GM11168 (cell line): ENCODE results near the gene TRAPPC10.
"Not testable (repeated sequence)": the region's sequence is repeated elsewhere in the genome, so short reads cannot be mapped to it uniquely, and the experiment has no call there.

ENCODE experiments used
- in situ Hi-C: fragments of 300-500 bp; cut with MboI; formaldehyde crosslinking; loops from one replicate; pipeline ENCODE4 v1.12.0; 2022; ENCODE audit warnings: low sequenced_read_pairs; ENCODE audit not compliant: unreplicated experiment

Gene TRAPPC10

DNA sequence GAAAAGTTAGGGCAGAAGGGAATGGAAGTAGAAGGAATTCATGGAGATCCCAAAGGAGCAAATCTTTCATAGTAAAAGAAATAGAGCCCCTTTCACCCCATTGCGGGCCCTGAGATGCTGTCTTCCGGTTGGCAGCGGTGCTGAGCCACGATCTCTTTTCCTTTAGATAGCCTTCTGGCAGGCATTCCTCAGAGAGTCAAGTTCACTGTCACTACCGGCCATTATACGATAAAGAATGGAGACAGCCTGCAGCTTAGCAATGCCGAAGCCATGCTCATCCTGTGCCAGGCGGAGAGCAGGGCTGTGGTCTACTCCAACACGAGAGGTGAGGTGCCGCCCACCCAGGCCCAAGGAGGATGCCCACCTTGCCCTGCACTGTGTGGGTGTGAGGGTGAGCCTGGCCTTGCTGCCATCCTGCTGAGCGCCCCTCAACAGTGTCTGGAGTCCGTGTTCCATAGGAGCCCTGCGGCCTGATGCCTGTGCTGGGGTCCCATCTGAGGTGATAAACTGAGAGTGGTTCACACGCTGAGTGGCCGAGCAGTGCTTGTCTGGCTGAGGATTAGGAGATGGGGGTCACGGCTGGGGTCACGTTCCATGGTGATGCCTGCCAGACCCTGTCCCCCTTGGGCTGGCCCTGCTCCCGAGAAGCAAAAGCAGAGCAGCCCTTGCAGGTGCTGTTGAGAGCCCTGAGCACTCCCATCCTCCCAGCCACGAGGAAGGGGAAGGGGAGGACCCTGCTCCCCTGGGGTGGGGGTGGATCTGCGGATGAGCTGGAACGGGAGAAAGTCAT is 74.7 kb downstream of the TRAPPC10 start:
- in situ Hi-C loops, result no loop called here

DNA sequence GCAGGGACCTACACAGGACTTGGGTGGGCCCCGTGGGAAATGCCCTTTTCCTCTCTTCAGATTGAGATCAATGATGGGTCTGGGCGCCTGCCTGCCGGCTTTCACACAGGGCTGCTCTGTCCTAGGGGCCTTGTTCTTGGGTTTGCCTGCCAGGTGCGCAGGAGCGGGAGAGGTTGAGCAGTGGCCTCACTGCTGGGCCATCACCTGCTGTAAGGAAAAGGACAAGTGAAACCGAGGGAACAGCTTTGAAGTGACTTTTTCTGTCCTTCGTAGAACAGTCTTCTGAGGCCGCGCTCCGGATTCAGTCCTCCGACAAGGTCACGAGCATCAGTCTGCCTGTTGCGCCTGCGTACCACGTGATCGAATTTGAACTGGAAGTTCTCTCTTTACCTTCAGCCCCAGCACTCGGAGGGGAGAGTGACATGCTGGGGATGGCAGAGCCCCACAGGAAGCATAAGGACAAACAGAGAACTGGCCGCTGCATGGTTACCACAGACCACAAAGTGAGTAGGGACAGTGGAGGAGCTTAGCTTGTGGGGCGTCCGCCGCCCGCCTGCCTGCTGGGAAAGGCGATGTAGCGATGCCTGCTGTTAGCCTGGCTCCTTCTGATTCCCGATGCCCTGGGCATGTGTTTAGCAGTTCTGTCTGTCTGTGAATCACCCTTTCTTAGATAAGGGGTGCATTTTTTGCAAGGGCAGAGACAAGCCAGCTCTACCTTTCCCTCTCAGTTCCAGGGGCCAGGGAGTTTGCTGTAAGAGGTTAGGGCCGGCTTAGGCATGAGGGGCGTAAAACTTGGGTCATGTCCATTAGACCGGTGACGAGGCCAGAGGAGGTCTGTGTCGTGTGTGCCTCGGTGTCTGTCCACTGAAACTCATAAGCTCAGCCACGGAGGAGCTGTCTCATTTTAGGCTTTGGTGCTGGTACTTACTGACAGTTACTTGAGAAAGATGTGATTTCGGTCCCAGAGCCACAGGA is 75.6 kb downstream of the TRAPPC10 start:
- in situ Hi-C loops, result no loop called here

DNA sequence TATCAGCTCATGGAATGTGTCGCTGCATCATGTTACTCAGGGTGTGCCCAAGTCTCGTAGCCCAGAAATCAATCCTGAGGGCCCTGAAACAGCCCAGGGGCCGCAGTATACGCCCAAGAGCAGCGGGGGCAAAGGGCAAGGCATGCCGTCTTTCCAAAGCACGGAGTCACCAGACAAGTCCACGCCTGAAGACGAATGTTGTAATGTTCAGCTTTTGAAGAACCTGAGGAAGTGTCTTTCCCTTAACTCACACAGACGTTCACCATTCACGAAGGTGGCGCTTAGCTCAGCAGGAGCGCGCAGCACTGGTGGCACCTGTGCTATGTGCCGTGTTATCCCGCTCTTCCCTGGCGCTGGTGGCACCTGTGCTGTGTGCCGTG is 76.3 kb downstream of the TRAPPC10 start:
- in situ Hi-C loops, result no loop called here

DNA sequence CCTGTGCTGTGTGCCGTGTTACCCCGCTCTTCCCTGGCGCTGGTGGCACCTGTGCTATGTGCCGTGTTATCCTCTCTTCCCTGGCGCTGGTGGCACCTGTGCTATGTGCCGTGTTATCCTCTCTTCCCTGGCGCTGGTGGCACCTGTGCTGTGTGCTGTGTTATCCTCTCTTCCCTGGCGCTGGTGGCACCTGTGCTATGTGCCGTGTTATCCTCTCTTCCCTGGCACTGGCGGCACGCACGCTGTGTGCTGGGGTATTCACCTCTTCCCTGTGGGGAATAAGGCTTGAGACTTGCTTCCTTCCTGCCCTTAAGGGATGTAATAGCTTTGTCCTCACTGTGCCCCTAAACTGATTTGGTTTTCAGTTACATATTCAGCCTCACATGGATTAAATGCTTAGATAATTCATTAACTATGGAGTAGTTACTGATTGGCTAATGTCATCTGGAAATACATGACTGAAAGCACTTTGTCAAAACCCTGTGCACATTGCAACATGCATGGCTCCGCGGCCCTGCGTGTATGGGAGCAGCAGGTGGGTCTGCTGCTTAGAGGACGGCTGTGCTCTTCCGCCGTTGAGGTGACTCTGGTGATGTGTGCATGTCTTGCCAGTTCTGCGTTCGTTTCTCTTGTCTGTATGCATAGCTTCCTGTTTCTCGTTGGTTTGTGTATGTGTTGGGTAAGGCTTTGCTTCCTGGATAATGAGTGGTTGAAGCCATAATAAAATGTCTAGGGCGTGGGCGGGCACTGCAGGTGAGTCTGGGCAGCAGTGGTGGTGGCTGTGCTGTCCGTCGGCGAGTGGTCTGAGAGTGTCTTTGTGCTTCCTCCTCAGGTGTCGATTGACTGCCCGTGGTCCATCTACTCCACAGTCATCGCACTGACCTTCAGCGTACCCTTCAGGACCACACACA is 77.1 kb downstream of the TRAPPC10 start:
- in situ Hi-C loops, result no loop called here

DNA sequence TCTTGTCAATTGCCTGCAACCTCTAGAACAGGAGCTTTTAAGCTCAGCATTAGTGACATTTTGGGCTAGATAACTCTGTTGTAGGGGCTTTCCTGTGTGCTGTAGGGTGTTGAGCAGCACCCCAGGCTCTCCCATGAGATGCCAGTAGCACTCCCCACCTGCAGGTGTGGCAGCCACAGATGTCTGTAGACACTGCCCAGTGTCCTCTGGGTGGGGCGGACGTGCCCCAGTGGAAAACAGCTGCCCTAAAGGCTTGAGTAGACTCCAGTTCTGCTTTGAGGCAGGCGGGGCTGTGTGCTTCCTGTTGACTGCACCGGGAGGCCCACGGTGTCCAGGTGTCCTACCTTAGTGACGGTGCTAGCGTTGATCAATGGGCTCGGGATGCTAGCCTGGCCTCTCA is 78.2 kb downstream of the TRAPPC10 start:
- in situ Hi-C loops, result no loop called here

DNA sequence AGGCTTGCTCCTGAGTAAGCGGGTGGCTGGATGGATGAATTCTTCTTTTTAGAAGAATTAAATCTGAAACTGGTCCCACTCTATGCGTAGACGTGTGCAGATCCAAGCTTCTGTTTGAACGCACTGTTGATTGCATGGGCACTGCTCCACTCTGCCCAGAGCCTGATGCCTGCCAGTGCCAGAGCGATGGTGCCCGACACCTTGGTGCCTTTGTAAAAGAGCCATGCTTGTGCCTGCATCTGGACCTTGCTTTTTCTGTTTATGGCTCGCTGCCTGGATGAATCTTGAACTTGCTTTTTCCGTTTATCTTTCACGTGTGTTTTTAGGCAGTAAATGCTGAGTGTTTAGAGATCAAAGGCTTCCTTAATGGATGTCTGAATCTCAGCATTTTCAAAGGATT is 80.1 kb downstream of the TRAPPC10 start:
- in situ Hi-C loops, result no loop called here

DNA sequence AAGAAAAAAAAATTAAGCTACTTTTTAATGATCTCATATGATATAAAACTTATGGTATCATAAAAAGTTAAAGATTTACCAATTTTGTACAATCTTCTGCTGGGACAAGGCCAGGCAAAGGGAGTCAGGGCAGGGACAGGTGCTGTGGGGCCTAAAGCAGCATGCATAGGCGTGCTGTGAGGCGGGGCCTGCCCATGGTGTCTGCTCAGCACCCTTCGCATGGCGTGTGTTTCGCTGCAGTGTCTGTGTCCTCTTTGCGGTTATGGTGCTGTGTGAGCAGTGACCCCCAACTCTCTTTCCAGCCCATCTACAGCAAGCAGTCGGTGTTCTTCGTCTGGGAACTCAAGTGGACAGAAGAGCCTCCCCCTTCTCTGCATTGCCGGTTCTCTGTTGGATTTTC is 81.7 kb downstream of the TRAPPC10 start:
- in situ Hi-C loops, result no loop called here

DNA sequence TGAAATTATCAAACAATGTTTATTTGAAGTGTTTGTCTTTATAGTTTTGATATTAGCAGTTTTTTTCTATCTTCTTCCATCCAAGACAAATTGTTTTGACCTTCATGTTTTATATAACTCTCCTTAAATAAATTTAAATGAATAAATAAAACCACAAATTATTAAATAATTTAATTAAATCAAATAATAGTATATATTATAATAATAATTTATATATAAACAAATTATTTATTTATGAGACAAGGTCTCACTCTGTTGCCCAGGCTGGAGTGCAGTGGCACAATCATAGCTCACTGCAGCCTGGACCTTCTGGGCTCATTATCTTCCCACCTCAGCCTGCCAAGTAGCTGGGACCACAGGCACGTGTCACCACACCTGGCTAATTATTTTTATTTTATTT is 82.7 kb downstream of the TRAPPC10 start:
- in situ Hi-C loops, result no loop called here

DNA sequence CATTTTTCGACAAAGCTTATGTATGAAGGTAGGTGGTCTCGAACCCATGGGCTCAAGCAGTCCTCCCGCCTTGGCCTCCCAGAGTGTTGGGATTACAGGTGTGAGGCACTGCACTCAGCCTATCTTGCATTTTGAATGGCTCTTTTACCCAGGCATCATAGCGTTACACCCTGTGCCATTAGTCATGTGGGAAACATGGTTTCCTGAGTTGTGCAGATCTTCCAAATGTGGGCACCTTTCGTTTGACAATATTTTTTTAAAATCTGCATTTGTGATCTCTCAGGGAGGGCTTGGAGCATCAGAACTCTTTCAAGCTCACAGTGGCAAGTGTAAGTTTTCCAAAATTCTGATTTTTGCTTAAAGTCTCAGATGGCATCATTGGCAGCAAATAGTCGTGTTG is 86.4 kb downstream of the TRAPPC10 start:
- in situ Hi-C loops, result not testable (repeated sequence)

DNA sequence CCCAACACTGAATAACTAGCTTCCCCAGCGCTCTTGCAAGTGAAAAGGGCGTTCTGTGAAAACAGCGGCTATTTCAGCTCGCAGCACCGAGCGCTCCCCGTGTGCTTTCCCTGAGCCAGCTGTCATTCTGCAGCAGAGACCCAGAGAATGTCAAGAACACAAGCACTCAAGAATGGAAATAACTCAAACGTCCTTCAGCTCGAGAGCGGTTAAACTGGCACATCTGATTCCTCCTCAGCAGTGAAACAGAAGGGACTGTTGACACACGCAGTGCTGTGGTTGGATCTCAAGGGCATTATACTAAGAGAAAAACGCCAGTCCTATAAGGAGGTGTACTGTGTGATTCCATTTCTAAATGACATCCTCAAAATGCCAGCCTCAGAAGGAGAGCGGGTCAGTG is 86.9 kb downstream of the TRAPPC10 start:
- in situ Hi-C loops, result not testable (repeated sequence)

DNA sequence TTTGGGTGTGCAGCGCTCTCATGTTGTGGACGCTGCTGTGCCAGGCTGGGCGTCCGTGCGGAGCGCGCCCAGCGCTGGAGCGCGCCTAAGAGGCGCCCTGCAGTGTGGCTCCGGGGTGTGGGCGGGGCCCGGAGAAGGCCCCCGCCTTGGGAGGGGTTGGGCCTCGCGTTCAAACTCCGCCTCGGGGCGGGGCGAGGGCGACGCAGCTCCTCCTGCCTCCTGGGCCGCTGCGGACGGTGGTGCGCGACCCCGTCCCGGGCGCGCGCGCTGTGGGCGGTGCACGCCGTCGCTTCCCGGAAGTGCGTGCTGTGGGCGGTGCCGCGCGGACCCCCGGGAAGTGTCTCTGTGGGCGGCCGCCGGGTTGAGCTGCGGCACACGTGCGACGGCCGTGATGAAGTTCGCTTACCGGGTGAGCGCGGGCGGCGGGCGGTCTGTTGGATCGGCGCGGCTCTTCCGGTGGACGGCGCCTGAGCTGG is 95.0 kb downstream of the TRAPPC10 start, which contains the start of gene PWP2:
PWP2 (plus strand) TSS at position 374 of the 476 bp plus-strand sequence; CDS start at position 392, 18 bp downstream.
- in situ Hi-C loops, result not testable (repeated sequence)

DNA sequence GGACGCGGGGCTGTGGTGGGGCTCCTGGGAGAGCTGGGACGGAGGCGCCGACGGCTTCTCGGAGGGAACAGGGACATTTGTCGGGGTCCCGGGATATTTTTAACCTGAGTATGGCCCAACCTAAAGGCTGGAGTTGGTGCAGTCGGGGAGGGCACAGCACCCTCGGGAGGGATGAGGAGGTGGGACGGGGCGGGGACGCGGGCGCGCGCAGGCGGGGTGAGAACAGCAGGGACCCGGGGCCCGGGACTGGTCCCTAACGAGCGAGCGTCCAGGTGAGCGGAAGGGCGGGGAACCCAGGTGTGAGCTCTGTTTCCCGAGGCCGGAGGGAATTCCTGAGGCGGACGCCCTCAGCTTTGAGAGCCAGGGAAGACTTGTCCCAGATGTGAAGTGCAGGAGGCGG is 95.5 kb downstream of the TRAPPC10 start:
- in situ Hi-C loops, result not testable (repeated sequence)

DNA sequence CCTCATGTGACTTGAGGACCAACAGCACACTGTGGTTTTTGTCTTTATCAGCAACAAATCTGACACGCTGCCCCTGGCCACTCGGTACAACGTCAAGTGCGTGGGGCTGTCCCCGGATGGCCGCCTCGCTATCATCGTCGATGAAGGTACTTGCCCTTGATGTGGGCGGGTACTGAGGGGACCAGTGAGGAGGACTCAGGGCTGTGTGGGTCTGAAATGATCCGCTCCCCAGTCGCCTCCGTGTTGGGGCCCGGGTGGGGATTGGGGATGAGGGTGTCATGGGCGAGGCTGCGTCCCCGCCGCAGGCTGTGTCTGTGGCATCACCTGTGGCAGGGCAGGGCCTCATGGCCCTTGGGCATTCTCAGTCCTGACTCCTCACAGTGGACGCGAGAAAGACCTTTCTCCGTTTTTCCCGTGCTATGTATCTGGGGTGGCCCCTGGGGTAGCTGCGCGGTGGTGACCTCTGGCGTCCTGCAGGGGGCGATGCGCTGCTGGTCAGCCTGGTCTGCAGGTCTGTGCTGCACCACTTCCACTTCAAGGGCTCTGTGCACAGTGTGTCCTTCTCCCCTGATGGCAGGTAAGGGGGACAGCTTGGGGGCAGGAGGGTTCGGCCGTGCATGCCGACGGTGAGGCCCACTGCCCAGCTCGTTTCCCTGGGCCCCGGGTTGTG is 101.7 kb downstream of the TRAPPC10 start:
- in situ Hi-C loops, result not testable (repeated sequence)

DNA sequence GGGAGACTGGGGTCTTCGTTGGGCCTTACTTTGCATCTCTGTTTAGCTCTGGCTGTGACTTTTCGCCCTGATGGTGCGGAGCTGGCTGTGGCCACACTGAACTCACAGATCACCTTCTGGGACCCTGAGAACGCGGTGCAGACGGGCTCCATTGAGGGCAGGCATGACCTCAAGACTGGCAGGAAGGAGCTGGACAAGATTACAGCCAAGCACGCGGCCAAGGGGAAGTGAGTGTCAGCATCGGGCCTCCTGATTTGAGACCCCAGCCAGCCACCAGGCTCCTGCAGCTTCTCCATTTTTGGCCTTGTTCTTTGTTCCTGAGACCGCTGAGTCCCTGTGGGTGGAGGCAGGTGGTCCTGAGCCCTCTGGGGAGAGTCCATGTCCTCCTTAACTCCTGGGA is 110.0 kb downstream of the TRAPPC10 start:
- in situ Hi-C loops, result not testable (repeated sequence)

DNA sequence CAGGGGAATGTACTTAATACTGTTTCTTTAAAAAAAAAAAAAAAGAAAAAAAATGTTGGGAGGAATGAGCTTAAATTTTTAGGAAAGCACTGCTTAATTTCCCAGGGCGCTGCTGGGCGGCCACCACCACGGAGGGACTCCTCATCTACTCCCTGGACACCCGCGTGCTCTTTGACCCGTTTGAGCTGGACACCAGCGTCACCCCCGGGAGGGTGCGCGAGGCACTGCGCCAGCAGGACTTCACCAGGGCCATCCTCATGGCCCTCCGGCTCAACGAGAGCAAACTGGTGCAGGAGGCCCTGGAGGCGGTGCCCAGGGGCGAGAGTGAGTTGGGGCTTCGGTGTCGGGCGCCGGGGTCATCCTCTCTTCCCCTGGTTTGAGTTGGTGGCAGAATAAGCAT is 115.7 kb downstream of the TRAPPC10 start:
- in situ Hi-C loops, result loop anchor here (25.0 kb wide), 1 partner anchor 159 kb away; the partner anchor contains the start of gene AIRE

DNA sequence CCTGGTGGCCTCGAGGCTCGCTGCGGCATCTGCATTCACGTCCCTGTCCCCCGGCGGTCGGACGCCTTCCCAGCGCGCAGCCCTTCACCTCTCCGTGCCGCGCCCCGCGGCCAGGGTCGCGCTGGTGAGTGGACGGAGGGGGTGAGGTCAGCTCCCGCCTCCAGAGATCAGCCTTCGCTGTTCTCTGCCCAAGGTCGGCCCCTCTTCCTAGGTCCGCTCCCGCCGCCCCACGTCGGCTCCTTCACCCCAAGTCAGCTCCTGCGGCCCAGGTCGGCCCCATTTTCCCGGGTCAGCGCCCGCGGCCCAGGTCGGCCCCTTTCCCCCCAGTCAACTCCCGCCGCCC is 121.6 kb downstream of the TRAPPC10 start:
- in situ Hi-C loops, result loop anchor here (25.0 kb wide), 1 partner anchor 154 kb away; the partner anchor contains the start of gene AIRE

DNA sequence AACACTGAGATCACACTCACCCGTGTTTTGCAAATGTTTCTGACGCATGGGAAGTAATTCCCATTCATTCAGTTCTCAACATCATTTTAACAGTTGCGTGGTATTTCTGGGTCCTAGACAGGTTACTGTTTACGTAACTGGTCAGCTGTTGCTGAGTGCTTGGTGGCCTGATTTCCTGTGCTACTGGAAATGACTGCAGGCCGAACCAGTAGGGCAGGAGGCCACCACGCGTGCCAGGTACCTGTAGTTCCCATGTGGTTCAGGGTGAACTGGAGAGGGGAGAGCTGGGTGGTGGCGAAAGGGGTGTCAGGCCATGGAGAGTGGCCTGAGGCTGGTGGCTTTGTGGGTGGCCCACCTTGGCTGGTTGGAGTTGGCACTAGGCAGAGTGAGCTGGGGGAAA is 122.6 kb downstream of the TRAPPC10 start:
- in situ Hi-C loops, result loop anchor here (25.0 kb wide), 1 partner anchor 153 kb away; the partner anchor contains the start of gene AIRE

DNA sequence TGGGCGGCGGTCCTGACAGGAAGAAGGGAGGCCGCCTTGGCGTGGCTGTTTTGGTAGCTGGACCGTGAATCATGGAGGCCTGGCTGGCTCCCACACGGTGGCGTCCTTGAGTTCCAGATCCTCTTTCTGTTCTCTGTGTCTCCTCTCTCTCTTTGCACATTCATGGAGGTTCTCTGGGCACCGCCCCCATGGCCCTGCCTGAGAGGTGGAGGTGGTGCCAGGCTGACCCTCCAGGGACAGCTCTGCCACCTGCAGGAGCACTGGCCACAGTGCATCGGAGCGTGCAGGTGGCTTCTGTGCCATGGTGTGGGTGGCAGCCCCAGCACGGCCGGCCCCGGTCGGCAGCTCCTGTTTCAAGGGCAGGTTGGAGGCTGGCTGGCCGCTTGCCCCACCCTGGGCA is 125.9 kb downstream of the TRAPPC10 start:
- in situ Hi-C loops, result loop anchor here (25.0 kb wide), 1 partner anchor 149 kb away; the partner anchor contains the start of gene AIRE
